CD4-positive, alpha-beta T cell treated with Interleukin-15 for 1 hour (primary cell): ENCODE data around the gene MS4A2.
"Not testable (repeated sequence)": the region's sequence is repeated elsewhere in the genome, so short reads cannot be mapped to it uniquely, and the experiment has no call there.

Experiments used
- DNase-seq: peaks from one replicate; pipeline ENCODE4 v3.0.0-alpha.2; 2020

Gene MS4A2

GRCh38 chr11:60104471-60105115, 16.1 kb downstream of the MS4A2 start:
- DNase-seq: not testable (repeated sequence)

- DNase-seq: not testable (repeated sequence)
Measured at GRCh38 chr11:60108631-60109030, 20.2 kb downstream of the MS4A2 start.

GRCh38 chr11:60111793-60112192, 23.3 kb downstream of the MS4A2 start:
- DNase-seq: no peak

- no peak for DNase-seq
Measured at GRCh38 chr11:60116996-60117790, 28.7 kb downstream of the MS4A2 start.

GRCh38 chr11:60118338-60118737, 29.9 kb downstream of the MS4A2 start:
- no peak for DNase-seq

GRCh38 chr11:60119710-60120109, 31.2 kb downstream of the MS4A2 start:
- DNase-seq: no peak

- DNase-seq: no peak
Measured at GRCh38 chr11:60121264-60121663, 32.8 kb downstream of the MS4A2 start.

- DNase-seq: no peak
Measured at GRCh38 chr11:60122414-60123036, 34.1 kb downstream of the MS4A2 start.

- DNase-seq: no peak
Measured at GRCh38 chr11:60124802-60125432, 36.5 kb downstream of the MS4A2 start.

- DNase-seq: no peak
Measured at GRCh38 chr11:60125956-60126585, 37.6 kb downstream of the MS4A2 start.

- no peak for DNase-seq
Measured at GRCh38 chr11:60127311-60127811, 38.9 kb downstream of the MS4A2 start.

- no peak for DNase-seq
Measured at GRCh38 chr11:60128376-60128775, 39.9 kb downstream of the MS4A2 start.

GRCh38 chr11:60128866-60129265, 40.4 kb downstream of the MS4A2 start:
- DNase-seq: not testable (repeated sequence)

GRCh38 chr11:60129853-60130252, 41.4 kb downstream of the MS4A2 start:
- DNase-seq: no peak

GRCh38 chr11:60130496-60130895, 42.0 kb downstream of the MS4A2 start:
- no peak for DNase-seq

GRCh38 chr11:60131912-60132311, 43.4 kb downstream of the MS4A2 start:
- DNase-seq: no peak

- DNase-seq: no peak
Measured at GRCh38 chr11:60133917-60134316, 45.5 kb downstream of the MS4A2 start.

- DNase-seq: no peak
Measured at GRCh38 chr11:60143768-60144167, 55.3 kb downstream of the MS4A2 start.

GRCh38 chr11:60145677-60146076, 57.2 kb downstream of the MS4A2 start:
- DNase-seq: no peak
